ENCODE results near the gene WEE2. TPM values are rescaled to one million over a fixed set of nuclear protein-coding genes. Genes with fewer than 3 reads are reported as not detected.
A peak's percentile ranks its signal among the peaks of the same experiment; 100 is the strongest.

Gene WEE2
- total and polyA plus RNA-seq, 2 of the 13 experiments (the other 11 are each of a cell fraction or from before 2014, with no cell fraction given) = not detected

DNA sequence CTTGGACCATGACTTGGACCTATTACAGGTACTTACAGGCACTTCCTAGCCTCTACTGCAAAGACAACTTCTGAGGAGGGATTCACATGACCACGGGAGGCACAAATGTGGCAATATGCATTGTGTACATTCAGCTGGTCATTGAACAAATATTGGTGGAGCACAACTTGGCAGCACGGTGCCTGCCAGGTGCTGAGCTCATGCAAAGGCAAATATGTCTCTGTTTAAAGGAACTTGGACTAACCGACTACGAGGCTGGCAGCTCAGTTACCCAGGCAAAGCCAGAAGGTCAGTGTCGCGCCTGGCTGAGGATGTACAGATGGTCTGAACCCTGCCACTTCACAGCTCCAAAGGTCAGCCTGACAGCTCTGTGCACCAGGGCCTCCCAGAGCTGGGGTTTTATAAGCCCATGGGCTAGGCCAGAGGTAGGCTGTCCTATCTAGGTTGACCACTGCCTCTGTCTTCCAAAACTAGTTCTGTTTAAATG is 12.3 kb upstream of the WEE2 start (continued):
- TF ChIP-seq ZNF574 (CRISPR knock-in tag; IDR thresholded peaks at IDR 0.05) (peak; percentile 59; the same call in 1 of the 2 replicates), NFRKB (IDR thresholded peaks at IDR 0.05) (no peak), ZNF138 (CRISPR knock-in tag; IDR thresholded peaks at IDR 0.05; ENCODE audit: low read depth) (no peak), ZBTB7B (CRISPR knock-in tag; IDR thresholded peaks at IDR 0.05) (peak; percentile 38; the same call in 1 of the 2 replicates), HMGXB3 (CRISPR knock-in tag; IDR thresholded peaks at IDR 0.05; ENCODE audit: borderline replicate concordance) (0 out of 2 replicates have a peak, but pooled peaks have one; percentile 39), ZNF781 (CRISPR knock-in tag; IDR thresholded peaks at IDR 0.05; ENCODE audit: borderline replicate concordance, not compliant biosample characterization) (peak; percentile 45), CENPBD1 (CRISPR knock-in tag; IDR thresholded peaks at IDR 0.05; ENCODE audit: borderline replicate concordance, low read depth) (no peak), ARNT2 (CRISPR knock-in tag; IDR thresholded peaks at IDR 0.05; ENCODE audit: low read depth) (no peak), ZNF652 (CRISPR knock-in tag; IDR thresholded peaks at IDR 0.05; ENCODE audit: borderline replicate concordance, low read depth) (0 out of 2 replicates have a peak, but pooled peaks have one; percentile 12), PHF8 (CRISPR knock-in tag; IDR thresholded peaks at IDR 0.05) (0 out of 2 replicates have a peak, but pooled peaks have one; percentile 37), ZBTB21 (CRISPR knock-in tag; IDR thresholded peaks at IDR 0.05) (no peak), ZNF460 (CRISPR knock-in tag; IDR thresholded peaks at IDR 0.05; ENCODE audit: borderline replicate concordance) (no peak), KLF6 (CRISPR knock-in tag; IDR thresholded peaks at IDR 0.05) (peak; percentile 37; the same call in 1 of the 2 replicates), NR2C2 (CRISPR knock-in tag; IDR thresholded peaks at IDR 0.05; ENCODE audit: borderline replicate concordance) (peak; percentile 76), PITX1 (CRISPR knock-in tag; IDR thresholded peaks at IDR 0.05) (peak; percentile 66; the same call in 1 of the 2 replicates), MXI1 (IDR thresholded peaks at IDR 0.05; ENCODE audit: borderline replicate concordance, low read depth, low read length) (0 out of 3 replicates have a peak, but pooled peaks have one; percentile 46), KLF16 (CRISPR knock-in tag; IDR thresholded peaks at IDR 0.05) (0 out of 4 replicates have a peak, but pooled peaks of 1 of the 2 experiments have one; percentile 30), SP2 (CRISPR knock-in tag; IDR thresholded peaks at IDR 0.05) (no peak)
- TF ChIP-seq, protein P1, sequence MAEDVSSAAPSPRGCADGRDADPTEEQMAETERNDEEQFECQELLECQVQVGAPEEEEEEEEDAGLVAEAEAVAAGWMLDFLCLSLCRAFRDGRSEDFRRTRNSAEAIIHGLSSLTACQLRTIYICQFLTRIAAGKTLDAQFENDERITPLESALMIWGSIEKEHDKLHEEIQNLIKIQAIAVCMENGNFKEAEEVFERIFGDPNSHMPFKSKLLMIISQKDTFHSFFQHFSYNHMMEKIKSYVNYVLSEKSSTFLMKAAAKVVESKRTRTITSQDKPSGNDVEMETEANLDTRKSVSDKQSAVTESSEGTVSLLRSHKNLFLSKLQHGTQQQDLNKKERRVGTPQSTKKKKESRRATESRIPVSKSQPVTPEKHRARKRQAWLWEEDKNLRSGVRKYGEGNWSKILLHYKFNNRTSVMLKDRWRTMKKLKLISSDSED (CRISPR knock-in tag; IDR thresholded peaks at IDR 0.05) = no peak
